Bronchial epithelial cell (primary cell): ENCODE measurements around the gene LDLRAD3. TPM values are rescaled to one million over a fixed set of nuclear protein-coding genes. Genes with fewer than 3 reads are reported as not detected.
A peak's percentile ranks its signal among the peaks of the same experiment; 100 is the strongest.

ENCODE experiments used
- DNase-seq: peaks from one replicate; pipeline ENCODE4 v3.0.0-alpha.2; 2010; ENCODE audit warnings: low read depth
- FAIRE-seq: peaks from 2 replicates; lab custom pipeline; 2011; peaks lifted over from hg19 to GRCh38; lab: Jason Lieb, UNC
- H3K27me3 ChIP-seq: 2 replicates; pipeline ENCODE4 v1.5.1; 2011; ENCODE audit warnings: low read length; ENCODE audit not compliant: control insufficient read depth, insufficient read depth
- H3K36me3 ChIP-seq: 2 replicates; pipeline ENCODE4 v1.5.1; 2011; ENCODE audit warnings: low read length; ENCODE audit not compliant: control insufficient read depth, insufficient read depth
- H3K4me3 ChIP-seq: 2 replicates; pipeline ENCODE4 v1.5.1; 2011; ENCODE audit warnings: mild to moderate bottlenecking, low read depth, low read length, control low read depth
- CTCF ChIP-seq: IDR thresholded peaks from 2 replicates; pipeline ENCODE4 v1.5.1; 2011; ENCODE audit warnings: mild to moderate bottlenecking, moderate library complexity, low read length, control low read depth, inconsistent platforms; ENCODE audit not compliant: insufficient read depth, severe bottlenecking
- total RNA-seq: library from RNA; depleted of rRNA; stranded (reverse); fragments of >200 nt; gene quantifications from 2 replicates; pipeline ENCODE4 v1.2.1, GENCODE V29; 2014

Gene LDLRAD3
- total RNA-seq, 1 donor from 2014 or later: 4.7 TPM

- no peak for DNase-seq
- no peak for FAIRE-seq
- no peak for TF ChIP-seq CTCF
- H3K4me3 ChIP-seq: peak overlapping the region; percentile 54
- H3K27me3 ChIP-seq: no peaks in the 10 kb centered on the region
- no peaks in the 10 kb centered on the region for H3K36me3 ChIP-seq
Measured at GRCh38 chr11:35945137-35945518, 1.3 kb downstream of the LDLRAD3 start.

GRCh38 chr11:35946766-35947165 is 2.9 kb downstream of the LDLRAD3 start:
- no peaks in the 10 kb centered on the region for H3K36me3 ChIP-seq
- H3K4me3 ChIP-seq: no peak overlapping the region
- DNase-seq (no peak), FAIRE-seq (no peak)
- TF ChIP-seq CTCF: no peak
- H3K27me3 ChIP-seq: no peaks in the 10 kb centered on the region

GRCh38 chr11:35947437-35947836 is 3.6 kb downstream of the LDLRAD3 start:
- Histone ChIP-seq H3K27me3 (no peaks in the 10 kb centered on the region), H3K4me3 (no peak overlapping the region), H3K36me3 (no peaks in the 10 kb centered on the region)
- FAIRE-seq: no peak
- no peak for TF ChIP-seq CTCF
- DNase-seq: no peak

GRCh38 chr11:35949242-35949641 is 5.4 kb downstream of the LDLRAD3 start:
- no peaks in the 10 kb centered on the region for H3K27me3 ChIP-seq
- H3K36me3 ChIP-seq: no peaks in the 10 kb centered on the region
- DNase-seq: no peak
- no peak for TF ChIP-seq CTCF
- no peak for FAIRE-seq
- H3K4me3 ChIP-seq: no peak overlapping the region

- Histone ChIP-seq H3K36me3 (no peaks in the 10 kb centered on the region), H3K27me3 (no peaks in the 10 kb centered on the region), H3K4me3 (no peak overlapping the region)
- TF ChIP-seq CTCF: no peak
- DNase-seq: peak; percentile 48
- FAIRE-seq: no peak
Measured at GRCh38 chr11:35950082-35950481, 6.2 kb downstream of the LDLRAD3 start.

- no peaks in the 10 kb centered on the region for H3K27me3 ChIP-seq
- DNase-seq: no peak
- TF ChIP-seq CTCF: no peak
- H3K36me3 ChIP-seq: no peaks in the 10 kb centered on the region
- no peak overlapping the region for H3K4me3 ChIP-seq
- no peak for FAIRE-seq
Measured at GRCh38 chr11:35951680-35952079, 7.8 kb downstream of the LDLRAD3 start.
